Lower leg skin (tissue), 4 donors: Measurements from ENCODE around the gene PDCD6IP. TPM values are rescaled to one million over a fixed set of nuclear protein-coding genes. Genes with fewer than 3 reads are reported as not detected.

ENCODE experiments used
- DNase-seq, 2 donors: peaks; one replicate each; pipeline ENCODE4 v3.0.0-alpha.2; 2019; ENCODE audit warnings: low spot score in 2 of 2
- H3K4me3 ChIP-seq: fragments of 200-600 bp; sonication (generic); 2 replicates; pipeline ENCODE4 v1.5.1; 2017; ENCODE audit warnings: mild to moderate bottlenecking, low read depth; ENCODE audit not compliant: poor library complexity, severe bottlenecking
- POLR2A ChIP-seq, 2 donors: fragments of 450-650 bp; IDR thresholded peaks; one replicate each; pipeline ENCODE4 v1.6.1; 2016 to 2017; ENCODE audit warnings: antibody characterized with exemption in 2 of 2, mild to moderate bottlenecking in 1 of 2, moderate library complexity in 1 of 2
- WGBS, 2 donors: methylation state at CpG; one replicate each; pipeline ENCODE4 v1.1.5; 2018; 5-methylcytosine and 5-hydroxymethylcytosine counted together
- intact Hi-C: fragments of 100-400 bp; cut with DNase I; formaldehyde crosslinking; loops from one replicate; pipeline ENCODE4 v1.15.0; 2023; ENCODE audit warnings: low total_unique reads
- total RNA-seq, 4 donors: library from RNA; depleted of rRNA; stranded (reverse); fragments of >200 nt; gene quantifications; one replicate each; pipeline ENCODE4 v1.1.0, GENCODE V29; 2016
- TF ChIP-seq, protein P1 (sequence below), 3 donors: fragments of 450-650 bp; IDR thresholded peaks; one replicate each; pipeline ENCODE4 v1.5.1; 2016; ENCODE audit warnings: antibody characterized with exemption in 3 of 3, mild to moderate bottlenecking in 3 of 3, moderate library complexity in 2 of 3

Gene PDCD6IP
- total RNA-seq, 4 donors from 2014 or later: 152 to 373 (median 269) TPM

DNA sequence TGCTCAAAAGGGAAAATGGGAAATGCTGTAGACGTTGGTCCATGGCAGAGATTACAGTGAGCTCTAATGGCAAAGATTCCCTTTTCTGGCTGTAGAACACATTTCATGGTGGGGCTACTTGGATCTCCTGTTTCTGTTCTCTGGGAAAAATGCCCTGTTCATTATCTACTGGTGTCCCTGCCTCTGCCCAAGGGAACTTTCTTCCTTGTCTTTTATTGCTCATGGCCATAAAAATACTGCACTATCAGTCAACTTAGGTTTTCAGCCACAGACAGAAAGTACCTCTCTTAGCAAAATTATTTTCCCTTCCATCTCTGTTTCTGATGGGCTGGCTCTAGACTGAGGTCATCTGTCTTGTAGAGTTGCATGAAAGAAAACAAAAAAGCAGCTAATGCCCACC, 98.9 kb downstream of the PDCD6IP start:
- TF ChIP-seq POLR2A (IDR thresholded peaks at IDR 0.05): no peak
- TF ChIP-seq, protein P1, sequence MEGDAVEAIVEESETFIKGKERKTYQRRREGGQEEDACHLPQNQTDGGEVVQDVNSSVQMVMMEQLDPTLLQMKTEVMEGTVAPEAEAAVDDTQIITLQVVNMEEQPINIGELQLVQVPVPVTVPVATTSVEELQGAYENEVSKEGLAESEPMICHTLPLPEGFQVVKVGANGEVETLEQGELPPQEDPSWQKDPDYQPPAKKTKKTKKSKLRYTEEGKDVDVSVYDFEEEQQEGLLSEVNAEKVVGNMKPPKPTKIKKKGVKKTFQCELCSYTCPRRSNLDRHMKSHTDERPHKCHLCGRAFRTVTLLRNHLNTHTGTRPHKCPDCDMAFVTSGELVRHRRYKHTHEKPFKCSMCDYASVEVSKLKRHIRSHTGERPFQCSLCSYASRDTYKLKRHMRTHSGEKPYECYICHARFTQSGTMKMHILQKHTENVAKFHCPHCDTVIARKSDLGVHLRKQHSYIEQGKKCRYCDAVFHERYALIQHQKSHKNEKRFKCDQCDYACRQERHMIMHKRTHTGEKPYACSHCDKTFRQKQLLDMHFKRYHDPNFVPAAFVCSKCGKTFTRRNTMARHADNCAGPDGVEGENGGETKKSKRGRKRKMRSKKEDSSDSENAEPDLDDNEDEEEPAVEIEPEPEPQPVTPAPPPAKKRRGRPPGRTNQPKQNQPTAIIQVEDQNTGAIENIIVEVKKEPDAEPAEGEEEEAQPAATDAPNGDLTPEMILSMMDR (IDR thresholded peaks at IDR 0.05): no peak
- H3K4me3 ChIP-seq: no peak overlapping the region
- 47 to 75% methylated on average over 1 of the region's 1 CpG for WGBS, 2 donors
- DNase-seq: no peak
- intact Hi-C loops: no loop called here

DNA sequence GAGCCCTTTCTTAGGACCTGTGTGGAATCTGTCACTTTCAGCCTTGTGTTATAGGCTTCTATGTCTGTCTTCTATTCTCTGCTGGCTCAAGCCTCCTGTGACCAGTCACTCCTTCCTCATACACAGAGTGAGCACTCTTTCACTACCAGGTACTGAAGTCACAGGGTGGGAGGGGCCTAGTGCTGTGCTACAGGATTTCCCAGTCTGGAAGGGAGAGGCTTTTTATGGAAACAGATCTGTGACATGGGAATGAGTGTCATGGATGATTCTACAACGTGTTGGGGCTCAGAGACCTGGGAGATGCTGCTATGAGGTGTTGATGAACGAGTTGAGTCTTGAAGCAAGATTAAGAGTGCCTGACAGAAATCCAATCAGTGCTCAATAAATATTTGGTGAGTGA, 100.5 kb downstream of the PDCD6IP start:
- TF ChIP-seq, protein P1 (IDR thresholded peaks at IDR 0.05): no peak
- no peak for TF ChIP-seq POLR2A (IDR thresholded peaks at IDR 0.05)
- intact Hi-C loops: no loop called here
- no peak for DNase-seq
- WGBS, 2 donors: 34 to 61% methylated on average over 2 of the region's 2 CpGs
- no peak overlapping the region for H3K4me3 ChIP-seq

DNA sequence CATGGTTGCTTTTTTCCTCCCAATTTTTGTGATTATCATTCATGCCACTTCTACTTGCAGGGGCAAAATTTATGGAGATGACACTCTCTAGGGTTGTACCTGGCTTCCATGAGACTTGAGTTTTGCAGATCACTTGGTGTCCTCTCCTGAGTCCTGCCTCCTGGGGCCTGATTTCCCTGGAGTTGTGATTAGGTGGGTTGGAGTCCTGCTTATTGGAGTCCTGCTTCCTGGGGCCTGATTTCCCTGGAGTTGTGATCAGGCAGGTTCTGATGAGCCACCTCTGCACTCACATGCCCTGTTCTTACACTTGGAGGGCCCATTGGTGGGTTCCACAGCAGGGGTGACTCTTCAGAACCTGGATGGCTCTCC, 102.0 kb downstream of the PDCD6IP start:
- no peak for DNase-seq
- no peak overlapping the region for H3K4me3 ChIP-seq
- intact Hi-C loops: no loop called here
- TF ChIP-seq, protein P1 (IDR thresholded peaks at IDR 0.05): no peak

DNA sequence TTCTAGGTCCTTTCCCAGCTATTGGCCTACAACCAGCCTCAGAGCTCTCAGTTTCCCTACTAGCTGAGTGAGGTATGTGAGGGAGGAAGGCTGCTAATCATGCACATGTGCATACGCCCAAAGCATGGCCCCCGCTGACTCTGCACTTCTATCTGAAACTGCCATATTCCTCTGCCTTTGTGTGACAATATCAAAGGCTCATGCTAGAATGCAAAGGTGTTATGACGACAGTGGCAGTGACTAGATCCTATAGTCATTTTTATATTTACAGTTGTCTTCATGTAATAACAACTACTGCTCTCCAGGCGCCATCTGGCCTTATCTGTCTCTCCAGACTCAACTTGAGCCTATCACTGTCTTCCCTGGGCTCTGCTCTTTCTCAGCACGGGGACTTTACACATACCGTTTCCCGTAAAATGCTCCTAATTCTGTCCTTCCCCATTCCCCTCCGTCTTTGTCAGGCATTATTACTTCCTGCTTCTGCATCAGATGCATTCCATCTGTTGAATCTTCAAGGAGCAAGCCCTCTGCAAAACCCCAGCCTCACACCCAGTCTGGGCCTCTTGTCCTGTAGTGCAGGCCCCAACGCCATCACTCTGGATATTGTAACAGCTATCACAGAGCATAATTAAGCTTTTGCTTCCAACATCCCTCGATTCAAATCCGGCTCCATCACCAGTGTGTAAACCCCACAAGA, 102.5 kb downstream of the PDCD6IP start:
- WGBS, 2 donors: 69 to 71% methylated on average over 11 of the region's 11 CpGs

DNA sequence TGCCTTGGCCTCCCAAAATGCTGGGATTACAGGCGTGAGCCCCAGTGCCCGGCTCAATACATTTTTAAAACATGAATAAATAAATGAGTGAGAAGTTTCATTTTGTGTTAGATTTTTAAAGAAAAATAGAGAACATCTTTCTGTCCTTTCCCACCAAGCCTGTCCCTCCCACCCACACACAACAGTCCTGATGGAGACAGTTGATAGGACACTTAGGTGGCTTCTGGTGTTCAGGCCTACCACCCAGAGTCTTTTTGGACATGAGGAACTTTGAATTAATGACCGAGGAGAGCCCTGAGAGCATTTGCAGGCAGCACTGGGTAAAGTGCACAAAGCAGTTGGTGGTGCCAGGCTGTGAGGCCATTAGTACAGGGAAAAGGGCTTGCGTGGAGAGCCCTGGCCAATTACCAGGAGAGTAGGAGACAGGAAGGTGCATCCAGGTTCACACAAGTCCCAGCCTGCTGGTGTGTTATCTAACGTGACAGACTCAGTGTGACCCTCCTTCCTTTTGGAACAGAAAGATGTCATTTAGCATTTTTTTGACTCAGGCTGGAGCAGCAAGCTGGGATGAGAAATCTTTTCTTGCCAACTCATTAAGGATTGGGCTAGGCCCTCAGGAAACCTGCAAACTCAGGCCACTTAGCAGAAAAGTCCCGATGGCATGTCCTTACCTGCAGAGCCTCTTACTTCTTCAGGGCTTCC, 103.6 kb downstream of the PDCD6IP start:
- no peak for TF ChIP-seq POLR2A (IDR thresholded peaks at IDR 0.05)
- TF ChIP-seq, protein P1 (IDR thresholded peaks at IDR 0.05): no peak
- 54 to 59% methylated on average over 6 of the region's 6 CpGs for WGBS, 2 donors
- intact Hi-C loops: no loop called here
- no peak for DNase-seq
- no peak overlapping the region for H3K4me3 ChIP-seq

More for the DNA sequence above, 102.5 kb downstream of the PDCD6IP start:
- no peak for DNase-seq
- H3K4me3 ChIP-seq: no peak overlapping the region
- TF ChIP-seq, protein P1 (IDR thresholded peaks at IDR 0.05): no peak
- no peak for TF ChIP-seq POLR2A (IDR thresholded peaks at IDR 0.05)
- intact Hi-C loops: no loop called here
